Caco-2 (cell line): ENCODE results near the gene AGL. TPM values are rescaled to one million over a fixed set of nuclear protein-coding genes. Genes with fewer than 3 reads are reported as not detected.

Experiments used
- BruUV-seq: library from RNA; stranded (reverse); fragments of 400-500 nt; replicated peaks from 2 replicates; lab custom pipeline; 2021; lab: Mats Ljungman, UMichigan
- CTCF ChIA-PET: fragments of 300-600 bp; sonication (Branson Sonifier 250); formaldehyde crosslinking; loops from one replicate; lab custom pipeline; 2022; ENCODE audit warnings: antibody characterized with exemption; lab: Charles Lee
- POLR2A ChIA-PET: fragments of 300-600 bp; sonication (Branson Sonifier 250); formaldehyde crosslinking; loops from one replicate; lab custom pipeline; 2022; ENCODE audit warnings: antibody characterized with exemption; lab: Charles Lee
- DNase-seq, 2 experiments: peaks; one replicate each; pipeline versions ENCODE4 v3.0.0 to v3.0.0-alpha.2; 2020 to 2022
- H3K27me3 ChIP-seq: replicated peaks from 2 replicates; pipeline ENCODE4 v1.6.0; 2011; ENCODE audit warnings: low read length; ENCODE audit not compliant: control insufficient read depth, insufficient read depth
- H3K36me3 ChIP-seq: 2 replicates; pipeline ENCODE4 v1.5.1; 2011; ENCODE audit warnings: low read length; ENCODE audit not compliant: control insufficient read depth, insufficient read depth
- H3K4me1 ChIP-seq: fragments of 250-450 bp; sonication (Bioruptor Pico); 2 replicates; pipeline ENCODE4 v1.5.1; 2020; ENCODE audit warnings: mild to moderate bottlenecking
- H3K4me3 ChIP-seq: 2 replicates; pipeline ENCODE4 v1.5.1; 2011; ENCODE audit warnings: low read depth, mild to moderate bottlenecking, control low read depth, low read length
- H3K9me3 ChIP-seq: fragments of 250-450 bp; sonication (Bioruptor Pico); 2 replicates; pipeline ENCODE4 v1.5.1; 2020; ENCODE audit warnings: mild to moderate bottlenecking, moderate library complexity
- H3K27ac Mint-ChIP-seq: one replicate; pipeline ENCODE4 v1.8.0; 2022; ENCODE audit warnings: mixed read lengths; ENCODE audit not compliant: unreplicated experiment
- H3K27me3 Mint-ChIP-seq: one replicate; pipeline ENCODE4 v1.8.0; 2022; ENCODE audit warnings: mixed read lengths; ENCODE audit not compliant: insufficient read depth, unreplicated experiment
- H3K36me3 Mint-ChIP-seq: one replicate; pipeline ENCODE4 v1.8.0; 2022; ENCODE audit warnings: mild to moderate bottlenecking, mixed read lengths; ENCODE audit not compliant: insufficient read depth, unreplicated experiment
- H3K4me1 Mint-ChIP-seq: one replicate; pipeline ENCODE4 v1.8.0; 2022; ENCODE audit warnings: low read depth, mixed read lengths; ENCODE audit not compliant: unreplicated experiment
- H3K4me3 Mint-ChIP-seq: one replicate; pipeline ENCODE4 v1.8.0; 2022; ENCODE audit warnings: mild to moderate bottlenecking, moderate library complexity, mixed read lengths; ENCODE audit not compliant: unreplicated experiment
- H3K9me3 Mint-ChIP-seq: one replicate; pipeline ENCODE4 v1.8.0; 2022; ENCODE audit warnings: mixed read lengths; ENCODE audit not compliant: unreplicated experiment
- CTCF ChIP-seq, 2 experiments: fragments of 200-600 bp in 1 of 2; IDR thresholded peaks; 1 replicate in 1 of 2; 2 replicates in 1 of 2; pipeline versions ENCODE4 v1.5.1 to v1.8.0; 2011 to 2022; ENCODE audit warnings: antibody characterized with exemption in 1 of 2, control low read depth in 1 of 2, inconsistent platforms in 1 of 2, low read depth in 1 of 2, low read length in 1 of 2, mild to moderate bottlenecking in 1 of 2, moderate library complexity in 1 of 2; ENCODE audit not compliant: insufficient read depth in 1 of 2, severe bottlenecking in 1 of 2, unreplicated experiment in 1 of 2
- intact Hi-C: fragments of 100-400 bp; cut with micrococcal nuclease; formaldehyde crosslinking; loops from one replicate; pipeline ENCODE4 v1.10.0; 2022; ENCODE audit not compliant: unreplicated experiment
- total RNA-seq: library from RNA; stranded (reverse); gene quantifications from 2 replicates; pipeline ENCODE4 v1.2.3, GENCODE V29; 2022

AGL gene
- total RNA-seq, 1 experiment from 2014 or later = 23.6 TPM

- DNase-seq = no peak
- CTCF ChIA-PET = no interaction called here
- Histone ChIP-seq H3K36me3 (no peaks in the 10 kb centered on the region), H3K27me3 (no peaks in the 10 kb centered on the region), H3K4me3 (peak overlapping the region; percentile 83), H3K9me3 (no peaks in the 10 kb centered on the region), H3K4me1 (0 out of 2 replicates have a peak, but pooled peaks cover 4% of the 10 kb centered on the region)
- Mint-ChIP-seq H3K9me3 (no peaks in the 10 kb centered on the region), H3K27ac (peak overlapping the region; percentile 93), H3K4me3 (peak overlapping the region; percentile 95), H3K36me3 (peaks cover 42% of the 10 kb centered on the region), H3K4me1 (peaks cover 24% of the 10 kb centered on the region), H3K27me3 (no peaks in the 10 kb centered on the region)
- intact Hi-C loops = loop anchor here (1.0 kb wide), 2 partner anchors 14 to 42 kb away; no protein-coding TSS in a partner anchor
- TSS peak; percentile 61 for BruUV-seq
- POLR2A ChIA-PET = interaction anchor here (0.6 kb wide), 1 partner anchor 84 kb away, joined by 3 read pairs; the partner anchor contains the start of gene FRRS1
- TF ChIP-seq CTCF (IDR thresholded peaks at IDR 0.05; ENCODE audit: insufficient read depth in 1 of 2, low read depth in 1 of 2, low read length in 1 of 2, severe bottlenecking in 1 of 2, unreplicated experiment in 1 of 2) = no peak
These were observed 514 bp downstream of the AGL start for GRCh38 chr1:99850459-99851291.

- Mint-ChIP-seq H3K4me3 (peak overlapping the region; percentile 95), H3K27me3 (no peaks in the 10 kb centered on the region), H3K36me3 (peaks cover 42% of the 10 kb centered on the region), H3K4me1 (peaks cover 24% of the 10 kb centered on the region), H3K9me3 (no peaks in the 10 kb centered on the region), H3K27ac (peak overlapping the region; percentile 24)
- CTCF ChIA-PET = no interaction called here
- Histone ChIP-seq H3K4me3 (peak overlapping the region; percentile 1; the same call in 1 of the 2 replicates), H3K4me1 (0 out of 2 replicates have a peak, but pooled peaks cover 4% of the 10 kb centered on the region), H3K9me3 (no peaks in the 10 kb centered on the region), H3K36me3 (no peaks in the 10 kb centered on the region), H3K27me3 (no peaks in the 10 kb centered on the region)
- DNase-seq = no peak
- TF ChIP-seq CTCF (IDR thresholded peaks at IDR 0.05; ENCODE audit: insufficient read depth in 1 of 2, low read depth in 1 of 2, low read length in 1 of 2, severe bottlenecking in 1 of 2, unreplicated experiment in 1 of 2) = no peak
- no TSS peak for BruUV-seq
- POLR2A ChIA-PET = no interaction called here
- intact Hi-C loops = no loop called here
These were observed 1.8 kb downstream of the AGL start for GRCh38 chr1:99851850-99852454.

GRCh38 chr1:99852648-99853047, 2.5 kb downstream of the AGL start:
- TF ChIP-seq CTCF (IDR thresholded peaks at IDR 0.05; ENCODE audit: insufficient read depth in 1 of 2, low read depth in 1 of 2, low read length in 1 of 2, severe bottlenecking in 1 of 2, unreplicated experiment in 1 of 2) = no peak
- intact Hi-C loops = no loop called here
- H3K27me3 ChIP-seq = no peaks in the 10 kb centered on the region
- 0 out of 2 replicates have a peak, but pooled peaks cover 4% of the 10 kb centered on the region for H3K4me1 ChIP-seq
- Mint-ChIP-seq H3K4me1 (peaks cover 24% of the 10 kb centered on the region), H3K9me3 (no peaks in the 10 kb centered on the region), H3K36me3 (peaks cover 42% of the 10 kb centered on the region), H3K4me3 (no peak overlapping the region), H3K27ac (no peak overlapping the region), H3K27me3 (no peaks in the 10 kb centered on the region)
- DNase-seq = no peak
- no peaks in the 10 kb centered on the region for H3K36me3 ChIP-seq
- ChIA-PET POLR2A (no interaction called here), CTCF (no interaction called here)
- H3K9me3 ChIP-seq = no peaks in the 10 kb centered on the region
- no peak overlapping the region for H3K4me3 ChIP-seq
- no TSS peak for BruUV-seq
